HG03558 (cell line): Measurements from ENCODE around the gene RNF222.
"Not testable (repeated sequence)": the region's sequence is repeated elsewhere in the genome, so short reads cannot be mapped to it uniquely, and the experiment has no call there.

Experiments
- ATAC-seq: cut with Tn5 transposase; IDR thresholded peaks from one replicate; pipeline ENCODE4 v1.9.1; 2021; ENCODE audit warnings: moderate number of reproducible peaks; ENCODE audit not compliant: unreplicated experiment; ENCODE audit errors: extremely low read depth

RNF222 gene

DNA sequence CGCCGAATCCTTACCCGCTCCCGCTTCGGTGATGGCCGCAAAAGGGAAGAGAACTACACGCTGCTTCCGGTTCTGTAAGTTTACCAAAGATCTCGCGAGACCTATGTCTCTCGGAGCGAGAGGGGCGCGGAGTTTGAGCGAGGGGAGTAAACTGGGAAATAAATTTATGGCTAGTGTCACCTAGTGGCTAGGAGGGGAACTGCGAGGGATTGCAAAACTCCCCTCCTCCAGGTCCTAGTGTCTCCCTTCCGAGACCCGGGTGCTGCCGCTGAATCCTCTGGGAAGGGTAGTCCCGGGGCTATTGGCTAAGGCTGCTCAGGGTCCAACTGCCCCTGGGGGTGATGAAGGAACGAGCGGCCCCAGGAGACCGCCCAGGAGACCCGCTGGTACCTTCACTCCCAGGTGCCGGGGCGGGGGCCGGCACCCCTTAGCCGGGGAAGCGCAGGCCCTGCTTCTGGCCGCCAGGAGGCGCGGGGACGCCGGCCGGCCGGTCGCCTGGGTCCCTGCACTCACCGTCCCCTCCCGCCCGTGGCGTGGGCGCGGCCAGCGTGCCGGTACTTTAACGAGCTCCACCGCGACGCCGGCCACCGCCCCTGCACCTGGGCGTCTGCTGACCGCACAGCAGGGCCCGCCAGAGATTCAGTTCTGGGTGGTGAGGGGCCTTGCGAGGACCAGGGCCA, 14.3 kb downstream of the RNF222 start, which contains the start of gene RPL26:
Gene RPL26, minus strand, starts transcription at position 51 of the 680 bp plus-strand sequence. CDS start 883 bp downstream, outside the sequence.
- peak; percentile 71 for ATAC-seq

DNA sequence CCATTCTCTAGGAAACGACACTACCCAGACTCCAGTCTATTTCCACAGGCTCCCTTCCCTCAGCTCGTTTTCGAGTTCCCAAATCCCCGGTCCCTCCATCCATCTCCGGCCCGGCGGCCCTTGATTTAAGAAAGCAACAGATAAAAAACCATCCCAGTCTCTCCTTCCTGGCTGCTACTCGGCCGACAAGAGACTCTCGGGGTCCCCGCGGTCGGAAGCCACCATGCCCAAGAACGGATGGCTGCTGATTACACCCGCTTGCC, 14.8 kb downstream of the RNF222 start:
- ATAC-seq: no peak

DNA sequence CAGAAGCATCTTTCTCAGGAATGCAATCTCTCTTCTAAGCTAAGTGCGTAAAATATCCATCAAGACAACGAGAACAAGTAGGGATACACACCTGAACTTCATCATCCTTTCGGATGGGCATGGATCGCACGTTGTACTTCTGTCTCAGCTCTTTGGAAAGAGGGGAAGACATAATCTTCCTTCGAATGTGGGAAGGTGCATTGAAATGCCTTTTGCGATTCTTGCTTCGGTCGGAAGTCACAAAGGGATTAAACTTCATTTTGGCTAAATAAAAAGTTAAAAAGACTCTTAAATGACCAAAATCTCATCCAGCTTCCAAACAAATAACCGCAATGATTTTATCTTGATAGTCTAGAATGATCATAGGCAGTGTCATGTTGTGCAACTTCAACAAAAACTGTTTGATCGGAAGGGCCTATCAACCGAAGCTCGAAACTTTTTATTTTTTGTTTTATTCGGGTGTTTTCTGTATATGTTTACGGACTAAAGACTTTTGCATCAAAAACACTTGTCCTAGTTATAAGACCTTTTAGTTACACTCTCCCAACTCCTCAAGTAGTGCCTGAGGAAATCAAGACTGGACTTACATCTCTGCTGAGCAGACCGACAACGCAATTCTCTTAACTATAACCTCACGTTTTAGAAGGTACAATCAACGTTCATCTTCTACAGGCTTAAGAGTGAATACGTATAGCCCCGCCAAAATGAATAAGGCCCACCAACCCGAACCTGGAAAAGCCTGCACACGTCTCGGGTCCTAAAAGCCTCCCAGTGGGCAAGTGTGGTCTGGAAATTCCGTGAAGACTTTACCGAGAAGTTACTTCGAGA, 15.4 kb downstream of the RNF222 start:
- no peak for ATAC-seq

DNA sequence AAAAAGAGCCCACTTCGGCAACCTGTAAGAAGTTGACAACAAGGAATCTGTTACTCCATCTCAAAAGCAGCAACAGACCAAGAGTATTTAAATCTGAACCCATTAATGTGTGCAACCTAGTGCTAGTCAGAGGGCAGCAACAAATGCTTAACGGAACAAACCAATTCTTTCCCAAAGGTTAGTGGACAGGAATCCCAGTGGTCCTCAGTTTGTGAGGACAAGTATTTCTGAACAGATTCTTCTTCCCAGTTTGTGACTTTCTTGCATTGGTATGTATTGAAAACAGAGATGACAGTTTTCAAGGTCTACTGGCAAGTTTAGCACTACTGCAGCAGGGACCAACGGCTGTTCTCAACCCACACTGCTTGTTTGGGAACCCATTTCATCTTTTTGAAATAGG, 17.6 kb downstream of the RNF222 start:
- ATAC-seq: no peak

DNA sequence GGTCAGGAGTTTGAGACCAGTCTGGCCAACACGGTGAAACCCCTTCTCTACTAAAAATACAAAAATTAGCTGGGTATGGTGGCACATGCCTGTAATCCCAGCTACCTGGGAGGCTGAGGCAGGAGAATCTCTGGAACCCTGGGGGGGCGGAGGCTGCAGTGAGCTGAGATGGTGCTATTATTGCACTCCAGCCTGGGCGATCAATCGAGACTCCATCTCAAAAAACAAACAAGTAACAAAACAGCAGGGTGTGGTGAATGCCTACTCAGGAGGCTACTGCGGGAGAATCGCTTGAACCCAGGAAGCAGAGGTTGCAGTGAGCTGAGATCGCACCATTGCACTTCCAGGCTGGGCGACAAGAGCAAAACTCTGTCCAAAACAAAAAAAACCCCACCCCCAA, 19.5 kb downstream of the RNF222 start:
- ATAC-seq: not testable (repeated sequence)

DNA sequence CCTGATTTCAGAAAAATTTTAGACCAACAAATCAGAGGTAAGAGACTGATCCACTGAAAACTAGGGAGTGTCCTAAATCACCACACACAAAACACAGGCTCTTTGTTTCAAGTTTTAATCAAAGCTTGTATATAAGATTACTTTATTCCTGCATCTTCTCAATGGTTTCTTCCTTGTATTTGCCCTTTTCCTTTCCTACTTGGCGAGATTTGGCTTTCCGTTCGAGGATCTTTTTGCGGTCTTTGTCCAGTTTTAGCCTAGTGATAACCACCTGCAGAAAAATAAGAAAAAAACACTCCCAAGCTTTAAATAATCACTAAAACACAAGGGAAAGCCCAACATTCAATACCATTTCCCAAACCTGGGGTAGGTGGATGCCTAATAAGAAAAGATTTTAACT, 20.2 kb downstream of the RNF222 start:
- no peak for ATAC-seq

DNA sequence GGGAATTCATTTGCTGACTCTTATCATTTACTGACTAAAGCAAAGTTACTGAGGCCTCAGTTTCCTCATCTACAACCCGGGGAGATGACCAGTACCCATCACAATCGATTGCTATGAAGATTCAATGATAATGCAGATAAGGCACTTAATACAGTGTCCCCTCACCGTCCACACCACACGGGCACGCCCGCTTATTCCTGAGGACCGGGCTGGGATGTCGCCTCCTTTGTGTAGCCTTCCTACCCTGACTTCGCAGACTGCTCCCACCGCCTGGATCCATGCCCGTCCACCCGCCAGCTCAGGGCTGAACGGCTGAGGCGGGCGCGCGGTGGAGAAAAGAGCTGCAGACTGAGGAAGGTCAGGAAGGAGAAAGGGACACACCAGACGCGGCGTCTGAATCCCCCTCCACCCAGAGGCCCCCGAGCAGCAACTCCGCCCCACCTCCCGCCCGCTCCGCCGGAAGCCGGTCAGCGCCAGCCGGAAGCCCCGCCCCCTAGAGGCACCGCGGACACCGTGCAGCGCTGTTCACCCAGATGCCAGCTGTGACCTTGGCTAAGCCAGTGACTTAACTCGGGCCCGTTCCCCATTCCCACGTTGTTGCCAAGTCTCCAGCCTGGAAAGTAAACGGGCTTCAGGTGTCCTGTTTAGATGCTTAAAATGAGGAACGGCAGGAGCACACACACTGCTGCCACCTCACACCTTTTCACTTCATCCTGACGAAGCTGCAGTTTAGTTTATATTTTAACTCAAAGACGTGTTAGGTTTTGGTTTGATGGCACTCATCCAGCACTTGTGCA, 21.2 kb downstream of the RNF222 start, which contains the start of gene KRABD2:
Gene KRABD2, minus strand, starts transcription at position 434 of the 797 bp plus-strand sequence.
- ATAC-seq: no peak

DNA sequence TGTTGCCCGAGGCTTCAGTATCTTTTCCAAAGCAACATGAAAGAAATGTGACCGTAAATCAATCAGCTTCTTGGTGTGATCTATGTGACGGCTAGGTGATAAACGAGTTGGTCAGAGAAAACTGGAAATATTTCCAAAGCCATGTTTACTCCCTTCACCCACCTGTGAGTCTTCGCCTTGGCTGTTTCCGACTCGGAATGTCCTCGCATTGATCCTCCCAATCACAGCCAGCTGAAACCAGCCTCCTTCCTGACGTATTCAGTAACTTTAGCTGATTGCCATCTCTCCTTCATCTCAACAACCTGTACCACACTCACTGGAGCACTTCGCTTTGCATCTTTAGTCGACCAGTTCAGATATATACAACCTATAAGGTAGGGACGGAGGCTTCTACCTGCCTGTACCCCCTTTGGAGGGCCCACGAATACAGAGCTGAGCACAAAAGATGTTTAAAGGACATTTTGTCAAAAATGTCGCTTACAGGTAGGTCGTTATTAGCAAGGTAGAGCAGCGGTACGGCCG, 21.8 kb downstream of the RNF222 start:
- ATAC-seq: no peak

DNA sequence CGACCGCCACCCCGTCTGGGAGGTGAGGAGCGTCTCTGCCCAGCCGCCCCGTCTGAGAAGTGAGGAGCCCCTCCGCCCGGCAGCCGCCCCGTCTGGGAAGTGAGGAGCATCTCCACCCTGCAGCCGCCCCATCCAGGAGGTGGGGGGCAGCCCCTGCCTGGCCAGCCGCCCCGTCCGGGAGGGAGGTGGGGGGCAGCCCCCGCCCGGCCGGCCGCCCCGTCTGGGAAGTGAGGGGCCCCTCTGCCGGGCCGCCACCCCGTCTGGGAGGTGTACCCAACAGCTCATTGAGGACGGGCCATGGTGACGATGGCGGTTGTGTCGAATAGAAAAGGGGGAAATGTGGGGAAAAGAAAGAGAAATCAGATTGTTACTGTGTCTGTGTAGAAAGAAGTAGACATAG, 23.8 kb downstream of the RNF222 start:
- ATAC-seq: not testable (repeated sequence)

DNA sequence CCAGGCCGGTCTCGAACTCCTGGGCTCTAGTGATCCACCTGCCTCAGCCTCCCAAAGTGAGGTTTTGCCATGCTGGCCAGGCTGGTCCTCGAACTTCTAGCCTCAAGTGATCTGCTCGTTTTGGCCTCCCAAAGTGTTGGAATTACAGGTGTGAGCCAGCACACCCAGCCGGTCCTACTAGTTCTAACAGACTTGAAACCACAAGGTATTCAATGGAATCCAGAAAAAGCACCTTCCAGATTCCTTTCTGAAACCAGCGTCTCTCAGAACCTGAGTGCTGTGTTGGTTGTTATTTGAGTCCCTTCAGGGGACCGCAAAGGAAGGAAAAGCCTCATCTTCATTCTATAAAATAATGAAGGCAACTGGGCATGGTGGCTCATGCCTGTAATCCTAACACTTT, 25.2 kb downstream of the RNF222 start:
- ATAC-seq: no peak

DNA sequence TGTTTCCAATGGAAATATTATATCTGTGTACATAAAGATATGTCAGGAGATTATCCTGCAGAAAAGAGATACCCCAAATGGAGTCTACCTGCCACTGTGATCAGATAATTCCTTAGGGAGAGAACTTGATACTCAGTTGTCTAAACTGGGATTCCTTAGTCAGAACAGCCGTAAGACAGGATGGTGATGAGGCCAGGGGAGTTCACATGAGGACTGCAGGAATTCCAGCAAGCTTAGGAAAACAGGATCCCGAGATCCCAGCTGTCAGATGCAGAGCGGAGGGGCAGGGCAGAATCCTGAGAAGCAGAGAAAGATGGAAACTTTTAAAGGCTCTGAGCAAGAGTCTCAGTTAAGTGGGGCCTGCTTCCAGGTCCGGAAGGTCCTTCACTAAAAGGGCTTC, 25.8 kb downstream of the RNF222 start:
- ATAC-seq: no peak

DNA sequence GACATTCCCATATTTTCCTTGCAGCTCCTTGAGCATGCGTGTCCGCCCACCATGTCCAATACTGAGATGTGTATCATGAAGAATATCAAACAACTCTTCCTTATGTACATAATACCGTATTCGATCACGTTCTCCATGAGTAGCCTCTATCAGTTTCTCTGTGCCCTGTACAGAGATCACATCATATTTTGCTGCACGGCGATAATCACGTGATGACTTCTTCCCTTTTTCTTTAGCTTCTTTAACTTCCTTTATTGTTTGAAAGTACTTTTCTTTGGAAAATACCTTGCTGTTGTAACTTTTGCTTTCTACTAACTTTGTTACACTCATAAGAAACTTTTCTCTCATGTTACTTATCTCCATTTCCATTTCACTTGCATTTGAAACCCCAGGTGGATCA, 27.7 kb downstream of the RNF222 start:
- ATAC-seq: no peak

DNA sequence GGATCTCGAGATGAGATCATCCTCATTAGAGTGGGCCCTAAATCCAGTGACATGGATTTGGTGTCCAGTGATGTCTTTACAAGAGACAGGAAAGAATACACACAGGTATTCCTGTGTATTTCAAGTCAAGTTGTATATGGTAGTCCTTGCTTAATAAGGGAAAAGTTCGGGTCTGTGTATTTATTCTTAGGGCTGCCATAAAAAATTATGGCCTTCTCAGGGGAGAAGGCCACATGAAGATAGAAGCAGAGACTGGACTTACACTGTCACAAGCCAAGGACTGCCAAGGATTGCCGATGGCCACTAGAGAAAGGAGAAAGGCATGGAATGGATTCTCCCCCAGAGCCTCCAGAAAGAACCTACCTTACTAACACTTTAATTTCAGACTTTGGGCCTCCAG, 29.4 kb downstream of the RNF222 start:
- ATAC-seq: no peak

DNA sequence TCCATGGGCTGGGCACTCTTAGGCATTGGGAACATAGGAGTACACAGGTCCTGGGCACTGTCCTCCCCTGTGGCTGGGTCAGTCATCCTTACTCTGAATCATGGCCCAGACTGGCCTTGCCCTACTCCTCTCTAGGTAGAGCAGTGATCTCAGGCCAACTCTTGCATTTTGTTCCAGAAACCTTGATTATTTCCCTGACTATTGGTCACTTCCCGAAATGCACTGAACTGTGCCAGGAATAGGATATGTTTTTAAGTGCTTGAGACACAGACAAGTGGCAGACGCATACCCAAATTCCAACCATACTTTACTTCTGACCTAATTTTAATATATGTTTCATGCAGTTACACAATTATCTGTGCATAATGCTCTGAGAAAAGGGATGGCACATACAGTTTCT, 31.4 kb downstream of the RNF222 start:
- no peak for ATAC-seq

DNA sequence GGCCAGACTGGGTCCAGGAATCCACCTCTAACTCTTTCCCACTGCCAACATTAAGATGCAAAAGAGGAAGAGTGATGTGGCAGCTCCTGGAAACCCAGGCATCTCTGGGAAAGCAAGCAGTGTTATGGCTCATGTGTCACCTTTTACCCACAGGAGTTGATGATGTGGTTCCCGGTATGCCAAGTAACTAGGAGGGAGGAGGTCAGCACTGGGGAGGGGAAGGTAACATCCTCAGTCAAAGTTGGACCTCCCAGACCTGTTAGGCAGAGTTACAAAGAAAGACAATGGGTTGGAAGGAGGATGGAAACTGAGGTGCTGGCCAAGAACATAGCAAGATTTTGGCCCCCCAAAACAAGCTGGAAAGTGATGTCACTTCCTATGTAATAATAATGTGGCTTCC, 32.5 kb downstream of the RNF222 start:
- ATAC-seq: no peak

DNA sequence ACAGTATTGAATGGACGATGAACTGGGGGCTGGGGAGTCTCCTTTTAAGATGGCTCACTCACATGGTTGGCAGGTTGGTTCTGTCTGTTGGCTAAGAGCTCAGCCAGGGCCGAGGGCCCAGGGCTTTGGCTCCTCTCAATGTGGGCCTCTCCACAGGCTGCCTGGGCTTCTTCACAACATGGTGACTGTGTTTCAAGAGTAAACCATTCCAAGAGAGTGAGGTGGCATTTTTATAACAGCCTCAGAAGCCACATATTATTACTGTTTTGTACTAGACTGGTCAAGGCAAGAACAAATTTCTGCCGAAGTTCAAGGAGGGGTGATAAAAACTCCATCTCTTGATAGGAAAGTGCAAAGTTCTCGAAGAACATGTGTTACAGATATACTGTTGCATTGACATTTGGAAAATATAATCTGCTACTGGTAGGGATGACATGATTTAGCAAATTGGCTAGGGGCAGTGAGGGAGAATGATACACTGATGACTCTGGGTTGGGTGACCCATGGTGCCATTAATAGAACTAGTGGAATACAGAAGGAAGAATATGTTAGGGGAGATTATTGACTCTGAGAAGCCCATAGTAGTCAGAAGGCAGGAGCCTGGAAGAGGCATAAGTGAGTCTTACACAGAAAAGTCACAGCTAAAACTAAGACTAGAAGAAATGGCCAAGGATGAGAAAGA, 34.8 kb downstream of the RNF222 start:
- ATAC-seq: no peak

DNA sequence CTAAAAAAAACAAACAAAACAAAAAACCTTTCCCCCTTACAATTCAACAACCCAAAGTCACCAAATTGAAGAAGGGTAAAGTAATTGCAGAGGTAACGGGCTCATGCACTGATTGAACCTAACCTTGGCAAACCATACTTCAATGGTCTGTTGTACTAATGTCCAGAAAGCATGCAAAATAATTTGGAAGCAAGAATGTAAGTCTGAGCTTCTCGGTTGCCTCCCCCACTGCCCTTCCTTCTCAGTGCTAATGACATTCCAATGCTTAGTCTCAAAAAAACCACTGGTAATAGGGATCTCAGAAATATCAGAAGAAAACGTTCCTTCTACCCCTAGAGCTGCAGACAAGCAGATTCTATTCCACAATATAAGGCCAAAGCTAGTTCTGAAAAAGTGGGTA, 36.9 kb downstream of the RNF222 start:
- ATAC-seq: no peak

DNA sequence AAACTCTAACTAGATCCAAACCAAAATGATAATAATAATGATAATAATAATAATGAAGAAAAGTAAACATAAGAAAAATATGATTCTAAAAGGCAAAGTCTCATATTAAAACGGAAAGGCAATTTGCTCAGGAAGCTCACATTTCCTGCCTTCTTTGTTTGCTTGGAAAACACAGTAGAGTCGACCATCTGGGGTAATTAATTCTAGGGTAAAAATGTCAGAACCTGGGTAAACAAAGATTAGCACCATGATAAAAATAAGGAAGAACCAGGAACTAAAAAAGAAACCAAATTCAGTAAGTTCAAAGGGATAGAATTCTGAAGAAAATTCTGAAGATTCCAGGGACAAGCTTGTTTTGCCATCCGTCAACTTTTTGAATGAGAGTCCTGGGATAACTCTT, 37.4 kb downstream of the RNF222 start:
- no peak for ATAC-seq

DNA sequence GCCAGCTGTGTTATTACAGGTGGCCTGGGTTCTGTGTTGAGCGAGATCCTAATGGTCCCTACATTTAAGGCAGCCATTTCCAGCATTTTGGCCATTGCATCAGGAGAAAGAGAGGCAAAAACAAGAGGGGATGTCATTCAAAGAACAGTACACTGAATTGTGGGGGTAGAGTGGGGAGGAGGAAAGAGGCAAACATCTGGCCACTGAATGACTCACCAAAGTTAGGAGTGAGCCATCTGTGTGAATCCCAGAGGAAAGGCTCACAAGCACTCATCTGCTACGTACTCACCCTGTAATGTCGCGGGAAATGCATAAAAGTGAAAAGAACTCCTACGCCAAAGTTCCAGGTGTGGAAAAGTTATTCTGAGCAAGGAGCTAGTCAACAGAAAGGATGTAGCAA, 37.9 kb downstream of the RNF222 start:
- no peak for ATAC-seq

DNA sequence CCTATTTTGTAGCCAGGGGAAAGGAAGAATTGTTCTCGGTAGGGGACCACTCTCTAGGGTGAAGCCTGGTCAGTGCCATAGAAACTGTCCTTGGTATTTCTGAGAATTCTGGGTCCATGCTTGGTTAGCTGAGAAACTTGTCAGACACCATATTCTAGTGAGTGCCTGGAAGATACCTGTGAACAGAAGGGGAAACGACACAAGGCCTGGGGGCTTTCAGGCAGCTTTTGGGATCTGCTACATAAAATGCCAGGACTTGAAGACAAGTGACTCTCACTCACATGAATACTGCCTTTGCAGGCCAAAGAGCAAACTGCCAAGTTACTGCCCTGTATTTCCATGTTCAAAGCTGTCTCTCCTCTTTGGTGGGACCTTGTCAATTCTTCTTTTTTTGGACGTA, 39.7 kb downstream of the RNF222 start:
- no peak for ATAC-seq
